Naive thymus-derived CD8-positive, alpha-beta T cell (primary cell): ENCODE data around the gene COQ9. TPM values are rescaled to one million over a fixed set of nuclear protein-coding genes. Genes with fewer than 3 reads are reported as not detected.

Source experiments
- ATAC-seq, 2 donors: fragments of 150-1000 bp; cut with Tn5 transposase in 1 of 2; sonication (Bioruptor Pico), chemical (Tn5 transposase) in 1 of 2; 1 replicate in 1 of 2; 2 replicates in 1 of 2; pipeline ENCODE4 v1.10.0; 2021; ENCODE audit warnings: mild to moderate bottlenecking in 2 of 2, moderate library complexity in 2 of 2
- POLR2A ChIA-PET: fragments of 350-600 bp; sonication (Branson Sonifier 250); formaldehyde crosslinking; loops from one replicate; lab custom pipeline; 2021; ENCODE audit warnings: antibody characterized with exemption; lab: Charles Lee
- DNase-seq, 10 donors: peaks; one replicate each; pipeline versions ENCODE4 v3.0.0 to v3.0.0-alpha.2; 2020 to 2022
- H3K27ac Mint-ChIP-seq, 10 donors: one replicate each; pipeline ENCODE4 v1.8.0; 2020 to 2022; ENCODE audit warnings: mild to moderate bottlenecking in 10 of 10, mixed read lengths in 10 of 10, moderate library complexity in 4 of 10, inconsistent platforms in 1 of 10
- H3K27me3 Mint-ChIP-seq, 5 donors: one replicate each; pipeline ENCODE4 v1.8.0; 2021 to 2022; ENCODE audit warnings: mixed read lengths in 5 of 5
- H3K36me3 Mint-ChIP-seq, 3 donors: one replicate each; pipeline ENCODE4 v1.8.0; 2020 to 2022; ENCODE audit warnings: mixed read lengths in 3 of 3, mild to moderate bottlenecking in 2 of 3, inconsistent platforms in 1 of 3
- H3K4me1 Mint-ChIP-seq, 4 donors: one replicate each; pipeline ENCODE4 v1.8.0; 2021 to 2022; ENCODE audit warnings: mixed read lengths in 4 of 4
- H3K4me3 Mint-ChIP-seq, 10 donors: one replicate each; pipeline ENCODE4 v1.8.0; 2020 to 2022; ENCODE audit warnings: mild to moderate bottlenecking in 10 of 10, mixed read lengths in 10 of 10, moderate library complexity in 6 of 10, inconsistent platforms in 1 of 10
- H3K9me3 Mint-ChIP-seq, 9 donors: one replicate each; pipeline ENCODE4 v1.8.0; 2020 to 2022; ENCODE audit warnings: mixed read lengths in 9 of 9, mild to moderate bottlenecking in 3 of 9, inconsistent platforms in 1 of 9, moderate library complexity in 1 of 9
- polyA plus RNA-seq, 3 donors: library from polyadenylated mRNA; unstranded; fragments of 300-500 nt; fragmentation: Illumina TruSeq; gene quantifications; one replicate each; pipeline ENCODE4 v1.2.3, GENCODE V29; 2021
- total RNA-seq, 8 experiments: library from RNA in 2 of 8; stranded (reverse) in 2 of 8; gene quantifications; one replicate each; pipeline ENCODE4 v1.2.3 and lab custom pipeline; 2021 to 2026

COQ9 gene
- total and polyA plus RNA-seq, 5 experiments from 2014 or later = 22.8 to 59.0 (median 35.8) TPM

GRCh38 chr16:57412584-57412983 lies 34.7 kb upstream of the COQ9 start:
- peaks cover 5 to 23% (median 16%) of the 10 kb centered on the region in 4 donors for H3K4me1 Mint-ChIP-seq
- no peaks in the 10 kb centered on the region for H3K36me3 Mint-ChIP-seq
- POLR2A ChIA-PET = no interaction called here
- peaks cover 0 to 2% (median 0%) of the 10 kb centered on the region in 5 donors for H3K27me3 Mint-ChIP-seq
- H3K9me3 Mint-ChIP-seq = no peaks in the 10 kb centered on the region
- no peak overlapping the region for H3K4me3 Mint-ChIP-seq
- no peak for DNase-seq
- no peak for ATAC-seq
- H3K27ac Mint-ChIP-seq = no peak overlapping the region

- Mint-ChIP-seq H3K4me3 (no peak overlapping the region), H3K27ac (peak overlapping the region in 4 of 10 donors; percentile 28 to 56 (median 50)), H3K4me1 (peaks cover 8 to 27% (median 21%) of the 10 kb centered on the region in 4 donors), H3K27me3 (peaks cover 0 to 2% (median 0%) of the 10 kb centered on the region in 5 donors), H3K9me3 (no peaks in the 10 kb centered on the region), H3K36me3 (no peaks in the 10 kb centered on the region)
- POLR2A ChIA-PET = no interaction called here
- DNase-seq = no peak
- peak in 1 of 2 donors; percentile 13 for ATAC-seq
Measured at GRCh38 chr16:57413301-57413730, 34.0 kb upstream of the COQ9 start.

GRCh38 chr16:57413733-57414132 lies 33.5 kb upstream of the COQ9 start:
- POLR2A ChIA-PET = no interaction called here
- Mint-ChIP-seq H3K27me3 (peaks cover 0 to 2% (median 0%) of the 10 kb centered on the region in 5 donors), H3K4me1 (peaks cover 10 to 30% (median 25%) of the 10 kb centered on the region in 4 donors), H3K4me3 (no peak overlapping the region), H3K36me3 (no peaks in the 10 kb centered on the region), H3K9me3 (no peaks in the 10 kb centered on the region), H3K27ac (peak overlapping the region in 3 of 10 donors; percentile 28 to 56 (median 51))
- DNase-seq (no peak), ATAC-seq (no peak)

GRCh38 chr16:57416084-57416483 lies 31.2 kb upstream of the COQ9 start:
- ATAC-seq = no peak
- H3K9me3 Mint-ChIP-seq = no peaks in the 10 kb centered on the region
- no peak overlapping the region for H3K4me3 Mint-ChIP-seq
- no peak for DNase-seq
- H3K27me3 Mint-ChIP-seq = no peaks in the 10 kb centered on the region
- no peaks in the 10 kb centered on the region for H3K36me3 Mint-ChIP-seq
- POLR2A ChIA-PET = interaction anchor here (1.0 to 3.8 kb wide), 7 partner anchors 17 to 149 kb away, joined by 3 to 43 read pairs (median 5); partner anchors contain the start of genes CIAPIN1 and COQ9
- H3K4me1 Mint-ChIP-seq = peaks cover 13 to 44% (median 36%) of the 10 kb centered on the region in 4 donors
- peak overlapping the region in 4 of 10 donors; percentile 23 to 93 (median 52) for H3K27ac Mint-ChIP-seq

- H3K36me3 Mint-ChIP-seq = no peaks in the 10 kb centered on the region
- ATAC-seq = no peak
- H3K9me3 Mint-ChIP-seq = no peaks in the 10 kb centered on the region
- peak overlapping the region in 7 of 10 donors; percentile 53 to 96 (median 90) for H3K27ac Mint-ChIP-seq
- peak overlapping the region in 4 of 10 donors; percentile 18 to 65 (median 28) for H3K4me3 Mint-ChIP-seq
- no peaks in the 10 kb centered on the region for H3K27me3 Mint-ChIP-seq
- POLR2A ChIA-PET = interaction anchor here (0.8 to 3.8 kb wide), 8 partner anchors 13 to 119 kb away, joined by 3 to 43 read pairs (median 8); partner anchors contain the start of genes CCDC102A, CIAPIN1, COQ9 and POLR2C
- DNase-seq = no peak
- peaks cover 14 to 50% (median 39%) of the 10 kb centered on the region in 4 donors for H3K4me1 Mint-ChIP-seq
Measured at GRCh38 chr16:57419506-57419905, 27.8 kb upstream of the COQ9 start.

GRCh38 chr16:57422026-57422944 lies 25.0 kb upstream of the COQ9 start:
- no peaks in the 10 kb centered on the region for H3K9me3 Mint-ChIP-seq
- ATAC-seq (no peak), DNase-seq (no peak)
- peaks cover 0 to 3% (median 0%) of the 10 kb centered on the region in 3 donors for H3K36me3 Mint-ChIP-seq
- POLR2A ChIA-PET = interaction anchor here (0.6 to 0.9 kb wide), 3 partner anchors 23 to 492 kb away, joined by 3 read pairs; no protein-coding TSS in a partner anchor
- no peaks in the 10 kb centered on the region for H3K27me3 Mint-ChIP-seq
- H3K27ac Mint-ChIP-seq = peak overlapping the region in 4 of 10 donors; percentile 26 to 60 (median 38)
- peaks cover 10 to 40% (median 28%) of the 10 kb centered on the region in 4 donors for H3K4me1 Mint-ChIP-seq
- H3K4me3 Mint-ChIP-seq = no peak overlapping the region

- ATAC-seq (no peak), DNase-seq (no peak)
- peaks cover 5 to 11% (median 6%) of the 10 kb centered on the region in 3 donors for H3K36me3 Mint-ChIP-seq
- peaks cover 6 to 39% (median 23%) of the 10 kb centered on the region in 4 donors for H3K4me1 Mint-ChIP-seq
- H3K9me3 Mint-ChIP-seq = no peaks in the 10 kb centered on the region
- H3K27me3 Mint-ChIP-seq = no peaks in the 10 kb centered on the region
- no peak overlapping the region for H3K27ac Mint-ChIP-seq
- POLR2A ChIA-PET = interaction anchor here (2.2 kb wide), 1 partner anchor 10 kb away, joined by 10 read pairs; no protein-coding TSS in a partner anchor
- H3K4me3 Mint-ChIP-seq = no peak overlapping the region
Measured at GRCh38 chr16:57423152-57423551, 24.1 kb upstream of the COQ9 start.

- no peaks in the 10 kb centered on the region for H3K9me3 Mint-ChIP-seq
- H3K4me1 Mint-ChIP-seq = peaks cover 1 to 25% (median 12%) of the 10 kb centered on the region in 4 donors
- DNase-seq (no peak), ATAC-seq (no peak)
- POLR2A ChIA-PET = interaction anchor here (0.7 to 2.2 kb wide), 2 partner anchors 9 to 124 kb away, joined by 3 to 10 read pairs; no protein-coding TSS in a partner anchor
- H3K27me3 Mint-ChIP-seq = no peaks in the 10 kb centered on the region
- no peak overlapping the region for H3K4me3 Mint-ChIP-seq
- peaks cover 5 to 25% (median 10%) of the 10 kb centered on the region in 3 donors for H3K36me3 Mint-ChIP-seq
- peak overlapping the region in 3 of 10 donors; percentile 5 to 83 (median 47) for H3K27ac Mint-ChIP-seq
Measured at GRCh38 chr16:57424583-57424982, 22.7 kb upstream of the COQ9 start.

- no peak for DNase-seq
- Mint-ChIP-seq H3K4me1 (peaks cover 1 to 19% (median 8%) of the 10 kb centered on the region in 4 donors), H3K27ac (no peak overlapping the region), H3K4me3 (no peak overlapping the region), H3K36me3 (peaks cover 8 to 43% (median 24%) of the 10 kb centered on the region in 3 donors), H3K27me3 (no peaks in the 10 kb centered on the region), H3K9me3 (no peaks in the 10 kb centered on the region)
- ATAC-seq = no peak
- POLR2A ChIA-PET = interaction anchor here (1.1 kb wide), 1 partner anchor 21 kb away, joined by 3 read pairs; the partner anchor contains the start of genes CIAPIN1 and COQ9
Measured at GRCh38 chr16:57426356-57426755, 20.9 kb upstream of the COQ9 start.

GRCh38 chr16:57427307-57427706 lies 20.0 kb upstream of the COQ9 start:
- POLR2A ChIA-PET = no interaction called here
- ATAC-seq = no peak
- peaks cover 8 to 49% (median 24%) of the 10 kb centered on the region in 3 donors for H3K36me3 Mint-ChIP-seq
- peaks cover under 1 to 23% (median 7%) of the 10 kb centered on the region in 4 donors for H3K4me1 Mint-ChIP-seq
- no peaks in the 10 kb centered on the region for H3K9me3 Mint-ChIP-seq
- H3K27me3 Mint-ChIP-seq = no peaks in the 10 kb centered on the region
- H3K27ac Mint-ChIP-seq = peak overlapping the region in 8 of 10 donors; percentile 18 to 84 (median 72)
- H3K4me3 Mint-ChIP-seq = no peak overlapping the region
- DNase-seq = no peak

GRCh38 chr16:57427824-57428223 lies 19.5 kb upstream of the COQ9 start:
- Mint-ChIP-seq H3K36me3 (peaks cover 8 to 52% (median 24%) of the 10 kb centered on the region in 3 donors), H3K4me1 (peaks cover 2 to 24% (median 9%) of the 10 kb centered on the region in 4 donors), H3K27ac (peak overlapping the region in 5 of 10 donors; percentile 18 to 79 (median 69)), H3K27me3 (no peaks in the 10 kb centered on the region), H3K9me3 (no peaks in the 10 kb centered on the region), H3K4me3 (no peak overlapping the region)
- ATAC-seq = no peak
- DNase-seq = no peak
- POLR2A ChIA-PET = no interaction called here

- Mint-ChIP-seq H3K4me3 (no peak overlapping the region), H3K36me3 (peaks cover 8 to 75% (median 35%) of the 10 kb centered on the region in 3 donors), H3K27me3 (no peaks in the 10 kb centered on the region), H3K9me3 (no peaks in the 10 kb centered on the region), H3K4me1 (peaks cover 21 to 44% (median 35%) of the 10 kb centered on the region in 4 donors), H3K27ac (peak overlapping the region; percentile 56 to 92 (median 82))
- DNase-seq (no peak), ATAC-seq (no peak)
- POLR2A ChIA-PET = no interaction called here
Measured at GRCh38 chr16:57430955-57431354, 16.3 kb upstream of the COQ9 start.
